Skeletal muscle tissue (tissue), 4 donors: ENCODE measurements around the gene EIF3L. TPM values are rescaled to one million over a fixed set of nuclear protein-coding genes. Genes with fewer than 3 reads are reported as not detected.

Experiments
- H3K27ac ChIP-seq: one replicate; pipeline ENCODE4 v1.7.0; 2013; ENCODE audit warnings: mild to moderate bottlenecking, low read depth, low read length, inconsistent platforms
- H3K27me3 ChIP-seq, 3 donors: one replicate each; pipeline ENCODE4 v1.7.0; 2013; ENCODE audit warnings: low read length in 3 of 3; ENCODE audit not compliant: control insufficient read depth in 3 of 3, insufficient read depth in 3 of 3
- H3K36me3 ChIP-seq, 3 donors: one replicate each; pipeline ENCODE4 v1.7.0; 2013; ENCODE audit warnings: low read length in 3 of 3; ENCODE audit not compliant: control insufficient read depth in 3 of 3, insufficient read depth in 3 of 3
- H3K4me1 ChIP-seq, 3 donors: one replicate each; pipeline ENCODE4 v1.7.0; 2013; ENCODE audit warnings: low read length in 3 of 3, mild to moderate bottlenecking in 3 of 3; ENCODE audit not compliant: control insufficient read depth in 3 of 3, insufficient read depth in 3 of 3
- H3K4me3 ChIP-seq, 3 donors: one replicate each; pipeline ENCODE4 v1.7.0; 2013; ENCODE audit warnings: low read length in 3 of 3
- H3K9ac ChIP-seq, 3 donors: one replicate each; pipeline ENCODE4 v1.7.0; 2013; ENCODE audit warnings: low read length in 3 of 3, mild to moderate bottlenecking in 3 of 3, moderate library complexity in 2 of 3, low read depth in 1 of 3
- H3K9me3 ChIP-seq, 3 donors: one replicate each; pipeline ENCODE4 v1.7.0; 2013; ENCODE audit warnings: low read length in 3 of 3; ENCODE audit not compliant: control insufficient read depth in 3 of 3
- total RNA-seq: library from RNA; depleted of rRNA; stranded (reverse); fragments of >200 nt; gene quantifications from one replicate; pipeline ENCODE4 v1.2.3, GENCODE V29; 2014
- donor health status: Osteomylitis.

EIF3L gene
- total RNA-seq, 1 donor from 2014 or later: 706 TPM

DNA sequence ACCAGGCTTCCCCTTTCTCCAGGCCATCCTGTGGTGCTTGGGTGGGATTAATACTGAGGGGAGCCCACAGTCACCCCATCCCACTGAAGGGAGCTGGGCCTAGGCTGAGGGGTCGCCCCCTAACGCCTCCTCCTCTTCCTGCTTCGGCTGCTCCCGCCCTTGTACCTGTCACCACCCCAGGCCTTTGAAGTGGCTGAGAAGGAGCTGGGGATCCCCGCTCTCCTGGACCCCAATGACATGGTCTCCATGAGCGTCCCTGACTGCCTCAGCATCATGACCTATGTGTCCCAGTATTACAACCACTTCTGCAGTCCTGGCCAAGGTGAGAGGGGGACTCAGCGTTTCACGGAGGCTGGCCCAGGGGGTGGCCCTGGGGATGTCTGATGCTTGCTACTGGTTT, 63.0 kb downstream of the EIF3L start:
- Histone ChIP-seq H3K36me3 (peaks cover 8 to 14% (median 13%) of the 10 kb centered on the region in 3 donors), H3K9ac (no peak overlapping the region), H3K27me3 (no peaks in the 10 kb centered on the region), H3K27ac (no peak overlapping the region), H3K9me3 (no peaks in the 10 kb centered on the region), H3K4me3 (no peak overlapping the region), H3K4me1 (peaks cover 6 to 17% (median 10%) of the 10 kb centered on the region in 3 donors)

DNA sequence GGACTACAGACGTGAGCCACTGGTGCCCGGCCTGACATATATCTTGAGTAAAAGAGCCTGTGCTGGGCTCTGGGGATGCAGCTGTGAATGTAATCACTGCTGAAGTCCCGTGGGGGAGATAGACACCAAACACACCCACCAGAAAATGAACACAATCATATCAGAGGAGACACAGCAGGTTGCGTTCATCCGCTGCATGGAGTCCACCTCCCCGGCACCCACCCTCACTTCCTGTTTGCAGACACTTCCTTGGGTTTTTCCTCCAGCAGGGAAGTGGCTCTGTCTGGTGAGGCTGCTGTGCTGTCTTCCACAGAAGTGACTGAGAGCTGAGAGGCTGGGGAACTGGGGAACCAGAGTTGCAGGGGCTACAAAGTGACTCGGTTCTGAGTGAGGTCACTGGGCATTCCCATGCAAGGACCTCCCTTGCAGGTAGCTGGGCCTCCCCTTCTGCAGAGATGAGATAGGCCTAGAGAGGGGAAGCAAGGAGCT, 64.1 kb downstream of the EIF3L start:
- H3K27me3 ChIP-seq: no peaks in the 10 kb centered on the region
- no peaks in the 10 kb centered on the region for H3K9me3 ChIP-seq
- no peak overlapping the region for H3K4me3 ChIP-seq
- no peak overlapping the region for H3K27ac ChIP-seq
- H3K9ac ChIP-seq: no peak overlapping the region
- H3K4me1 ChIP-seq: peaks cover 0 to 16% (median 3%) of the 10 kb centered on the region in 3 donors
- H3K36me3 ChIP-seq: peaks cover 17 to 25% (median 20%) of the 10 kb centered on the region in 3 donors

DNA sequence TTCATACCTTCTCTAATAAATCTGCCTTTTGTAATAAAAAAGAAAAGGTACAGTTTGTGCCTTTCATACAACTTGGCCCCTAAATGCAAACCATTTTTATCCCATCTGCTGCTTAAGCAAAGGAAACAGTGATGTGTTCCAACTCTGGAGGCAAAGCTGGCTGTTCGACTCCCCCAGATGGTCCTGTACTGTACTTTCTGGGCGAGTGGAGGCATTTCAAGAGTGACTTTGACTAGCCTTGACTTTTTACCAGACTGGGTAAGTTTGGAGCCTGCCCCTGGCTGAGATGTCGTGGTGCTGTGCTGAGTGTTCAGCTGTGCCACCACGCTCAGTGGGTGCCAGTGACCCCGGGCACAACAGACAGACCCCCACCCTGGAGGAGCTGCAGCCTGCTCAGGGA, 67.1 kb downstream of the EIF3L start:
- Histone ChIP-seq H3K9me3 (no peaks in the 10 kb centered on the region), H3K36me3 (peaks cover 17 to 34% (median 23%) of the 10 kb centered on the region in 3 donors), H3K27ac (no peak overlapping the region), H3K9ac (no peak overlapping the region), H3K4me1 (peaks cover 0 to 19% (median 3%) of the 10 kb centered on the region in 3 donors), H3K27me3 (no peaks in the 10 kb centered on the region), H3K4me3 (no peak overlapping the region)

DNA sequence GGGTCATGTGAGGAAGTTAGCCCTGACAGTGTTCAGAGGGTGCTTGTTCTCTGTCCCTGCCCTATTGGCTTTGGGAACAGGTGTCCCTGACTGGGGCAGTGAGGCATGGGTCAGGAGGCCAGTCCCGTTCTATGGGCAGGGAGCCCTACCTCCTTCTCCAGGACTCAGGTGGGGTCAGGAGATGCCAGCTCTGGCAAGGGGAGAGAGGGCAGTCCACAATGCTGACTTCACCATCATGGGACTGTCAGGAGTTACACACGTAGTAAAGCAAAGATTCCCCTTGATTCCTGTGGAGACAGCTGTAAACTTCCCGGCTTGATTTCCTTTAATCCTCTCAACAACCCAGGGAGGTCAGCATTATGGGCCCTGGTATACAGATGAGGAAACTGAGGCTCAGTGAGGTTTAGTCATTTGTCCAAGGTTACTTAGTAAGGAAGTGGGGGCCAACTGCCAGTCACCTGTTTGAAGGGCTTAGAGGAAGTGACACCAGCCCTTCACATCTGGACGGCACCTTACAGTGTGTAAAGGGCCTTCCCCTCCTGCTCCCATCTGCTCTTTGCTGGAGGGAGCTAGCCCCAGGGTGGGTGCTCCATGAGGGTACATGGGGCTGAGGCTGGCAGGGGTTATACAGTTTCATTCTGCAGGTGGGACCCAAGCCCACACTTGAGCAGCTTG, 68.8 kb downstream of the EIF3L start:
- H3K27ac ChIP-seq: no peak overlapping the region
- H3K36me3 ChIP-seq: peaks cover 17 to 31% (median 19%) of the 10 kb centered on the region in 3 donors
- peaks cover 0 to 12% (median 3%) of the 10 kb centered on the region in 3 donors for H3K4me1 ChIP-seq

DNA sequence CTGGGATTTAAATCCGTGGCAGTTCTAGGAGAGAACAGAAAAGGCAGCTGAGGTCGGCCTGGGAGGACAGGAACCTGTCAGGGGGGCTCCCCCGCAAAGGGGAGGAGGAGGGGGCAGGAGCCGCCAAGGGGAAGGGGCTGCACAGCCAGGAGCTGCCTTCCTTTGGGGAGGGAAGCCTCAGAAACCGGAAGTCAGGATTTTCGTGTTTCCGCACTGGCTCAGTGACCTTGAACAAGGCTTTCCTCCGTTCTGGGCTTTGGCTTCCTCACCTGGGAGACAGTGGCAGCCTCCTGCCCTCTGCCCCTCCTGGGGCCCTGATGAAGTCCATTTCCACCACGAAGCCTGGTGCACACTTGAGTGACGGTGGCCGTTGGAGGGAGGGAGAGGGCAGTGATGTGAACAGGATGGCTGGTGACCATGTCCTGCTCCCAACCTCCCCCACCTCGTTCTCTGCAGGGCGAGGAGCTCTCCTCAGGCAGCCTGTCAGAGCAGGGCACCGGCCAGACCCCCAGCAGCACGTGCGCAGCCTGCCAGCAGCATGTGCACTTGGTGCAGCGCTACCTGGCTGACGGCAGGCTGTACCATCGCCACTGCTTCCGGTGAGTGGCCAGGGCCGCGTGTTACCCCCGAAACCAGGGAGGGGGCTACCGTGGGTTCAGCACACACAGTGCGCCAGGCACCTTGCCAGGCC, 69.5 kb downstream of the EIF3L start:
- Histone ChIP-seq H3K36me3 (peaks cover 17 to 32% (median 21%) of the 10 kb centered on the region in 3 donors), H3K4me1 (peaks cover 0 to 12% (median 0%) of the 10 kb centered on the region in 3 donors), H3K4me3 (no peak overlapping the region), H3K9me3 (no peaks in the 10 kb centered on the region), H3K27me3 (no peaks in the 10 kb centered on the region), H3K9ac (no peak overlapping the region), H3K27ac (no peak overlapping the region)

More for the DNA sequence above, 68.8 kb downstream of the EIF3L start:
- H3K9ac ChIP-seq: no peak overlapping the region
- H3K9me3 ChIP-seq: no peaks in the 10 kb centered on the region
- no peak overlapping the region for H3K4me3 ChIP-seq
- no peaks in the 10 kb centered on the region for H3K27me3 ChIP-seq

DNA sequence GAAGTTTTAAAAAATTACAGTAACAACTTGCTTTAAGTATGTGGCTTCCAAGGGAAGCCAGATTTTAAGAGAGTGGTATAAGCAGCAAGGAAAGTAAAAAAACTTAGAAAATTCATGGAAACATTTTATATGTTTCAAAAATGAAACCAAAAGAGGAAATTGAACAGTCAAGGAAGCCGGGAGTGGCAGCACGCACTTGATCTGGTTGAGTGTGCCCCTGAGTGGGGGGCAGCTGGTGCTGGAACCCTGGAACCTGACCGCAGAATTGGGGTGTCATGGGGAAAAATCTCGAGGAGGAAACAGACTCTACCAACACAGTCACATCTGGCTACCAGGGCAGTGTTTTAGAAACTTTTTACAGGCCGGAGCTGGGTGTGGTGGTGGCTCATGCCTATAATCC, 70.9 kb downstream of the EIF3L start:
- Histone ChIP-seq H3K4me3 (no peak overlapping the region), H3K27ac (no peak overlapping the region), H3K27me3 (no peaks in the 10 kb centered on the region), H3K9me3 (no peaks in the 10 kb centered on the region), H3K4me1 (peaks cover 0 to 12% (median 0%) of the 10 kb centered on the region in 3 donors), H3K9ac (no peak overlapping the region), H3K36me3 (peaks cover 21 to 36% (median 24%) of the 10 kb centered on the region in 3 donors)

DNA sequence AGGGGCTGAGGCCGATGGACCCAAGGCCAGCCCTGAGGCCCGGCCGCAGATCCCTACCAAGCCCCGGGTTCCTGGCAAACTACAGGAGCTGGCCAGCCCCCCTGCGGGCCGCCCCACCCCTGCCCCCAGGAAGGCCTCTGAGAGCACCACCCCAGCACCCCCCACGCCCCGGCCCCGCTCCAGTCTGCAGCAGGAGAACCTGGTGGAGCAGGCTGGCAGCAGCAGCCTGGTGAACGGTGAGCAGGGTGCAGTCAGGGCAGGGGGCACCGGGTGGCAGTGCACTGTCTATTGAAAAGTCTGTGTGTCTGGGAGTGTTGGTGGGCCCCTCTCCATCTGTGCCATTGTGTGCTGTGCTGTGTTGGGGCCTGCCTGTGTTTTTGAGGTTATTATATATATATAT, 73.0 kb downstream of the EIF3L start:
- peaks cover 25 to 47% (median 36%) of the 10 kb centered on the region in 3 donors for H3K36me3 ChIP-seq
- H3K27ac ChIP-seq: no peak overlapping the region
- H3K4me1 ChIP-seq: peaks cover 0 to 12% (median 0%) of the 10 kb centered on the region in 3 donors
- no peaks in the 10 kb centered on the region for H3K27me3 ChIP-seq
- no peaks in the 10 kb centered on the region for H3K9me3 ChIP-seq
- H3K9ac ChIP-seq: no peak overlapping the region
- no peak overlapping the region for H3K4me3 ChIP-seq

DNA sequence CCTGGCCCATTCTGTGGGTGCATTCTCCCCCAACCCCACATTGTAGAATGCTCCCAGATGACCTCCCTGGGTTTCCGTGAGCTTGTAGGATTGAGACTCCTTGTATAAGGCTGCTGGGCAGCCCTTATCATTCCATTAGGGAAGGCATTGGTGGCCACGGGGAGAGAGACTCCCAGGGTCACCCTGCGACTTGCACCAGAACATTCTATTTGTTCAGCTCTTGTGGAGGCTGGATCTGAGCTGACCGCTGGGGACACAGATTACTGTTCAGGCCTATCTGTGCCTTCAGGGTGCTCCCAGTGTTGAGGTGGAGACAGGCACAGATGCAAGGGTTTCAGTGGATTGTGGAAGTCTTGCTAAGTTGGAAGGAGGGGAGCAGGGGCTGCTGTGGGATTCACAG, 74.7 kb downstream of the EIF3L start:
- Histone ChIP-seq H3K4me1 (peaks cover 0 to 3% (median 0%) of the 10 kb centered on the region in 3 donors), H3K9ac (no peak overlapping the region), H3K4me3 (no peak overlapping the region), H3K9me3 (no peaks in the 10 kb centered on the region), H3K27ac (no peak overlapping the region), H3K36me3 (peaks cover 21 to 37% (median 34%) of the 10 kb centered on the region in 3 donors), H3K27me3 (no peaks in the 10 kb centered on the region)

DNA sequence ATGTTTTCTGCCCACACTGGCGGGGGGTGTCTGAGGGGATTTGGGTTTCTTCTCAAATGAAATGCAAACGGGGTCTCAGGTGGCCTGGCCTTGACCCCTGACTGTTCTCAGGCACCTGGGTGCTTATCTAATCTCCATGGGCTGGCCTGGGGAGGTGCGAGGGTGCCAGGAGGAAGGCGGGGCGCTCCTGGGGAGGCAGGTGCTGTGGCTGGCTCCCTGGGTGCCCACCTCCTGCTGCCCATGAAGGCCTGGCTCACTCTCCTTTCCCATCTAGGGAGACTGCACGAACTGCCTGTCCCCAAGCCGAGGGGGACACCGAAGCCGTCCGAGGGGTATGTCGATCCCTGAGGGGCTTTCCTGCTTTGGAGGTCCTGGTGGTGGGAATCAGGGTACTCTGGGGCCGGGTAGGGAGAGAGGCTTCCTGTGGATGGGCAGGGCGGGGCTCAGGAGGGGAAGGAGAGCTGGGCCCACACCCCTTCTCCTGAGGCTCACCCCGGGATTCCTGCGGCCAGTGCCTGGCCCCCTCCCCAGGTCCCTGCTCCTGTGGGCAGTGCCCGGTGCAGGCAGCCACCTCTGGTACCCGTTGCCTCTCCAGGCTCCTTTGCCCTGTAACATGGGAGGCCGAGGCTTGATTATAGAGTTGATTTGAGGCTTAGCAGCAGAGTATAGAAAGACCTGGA, 75.3 kb downstream of the EIF3L start:
- no peak overlapping the region for H3K9ac ChIP-seq

More for the DNA sequence above, 75.3 kb downstream of the EIF3L start:
- H3K27ac ChIP-seq: no peak overlapping the region
- H3K4me1 ChIP-seq: no peaks in the 10 kb centered on the region
- H3K36me3 ChIP-seq: peaks cover 22 to 39% (median 38%) of the 10 kb centered on the region in 3 donors
- no peaks in the 10 kb centered on the region for H3K27me3 ChIP-seq
- H3K4me3 ChIP-seq: no peak overlapping the region
- H3K9me3 ChIP-seq: no peaks in the 10 kb centered on the region
